ENCODE measurements around the gene SLC25A21. TPM values are rescaled to one million over a fixed set of nuclear protein-coding genes. Genes with fewer than 3 reads are reported as not detected.
"Not testable (repeated sequence)": the region's sequence is repeated elsewhere in the genome, so short reads cannot be mapped to it uniquely, and the experiment has no call there.

SLC25A21 gene
- total and polyA plus RNA-seq, 9 donors = 0.57 to 1.6 (median 1.1) TPM; not detected in 1

DNA sequence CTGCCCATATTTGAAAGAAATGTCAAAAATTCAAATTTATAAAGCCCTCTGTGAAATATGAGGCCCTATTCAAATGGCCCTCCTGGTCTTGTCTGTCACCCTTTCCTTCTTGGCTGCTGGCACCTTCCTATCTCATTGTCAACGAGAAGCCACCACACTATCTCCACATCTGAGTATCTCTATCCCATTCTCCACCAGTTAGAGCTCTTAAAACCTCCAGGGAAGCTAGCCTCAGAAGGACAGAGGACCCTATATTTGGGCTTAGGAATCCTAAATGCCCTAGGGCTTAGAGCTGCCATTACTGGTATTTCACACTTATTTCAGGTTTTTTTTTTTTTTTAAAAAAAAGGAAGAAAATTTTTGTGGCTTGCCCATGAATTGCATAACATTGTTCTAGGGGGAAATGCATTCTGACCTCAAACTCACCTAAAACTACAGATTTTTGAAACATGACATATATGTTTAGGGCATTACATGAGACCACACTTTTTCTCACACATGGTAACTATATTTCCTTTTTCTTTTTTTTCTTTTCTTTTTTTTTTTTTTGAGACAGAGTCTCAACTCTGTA is 25.0 kb downstream of the SLC25A21 start:
- H3K4me1 ChIP-seq (ENCODE audit: insufficient read depth) = no peaks in the 10 kb centered on the region
- H3K9me3 ChIP-seq = no peaks in the 10 kb centered on the region
- TF ChIP-seq EP300 (IDR thresholded peaks at IDR 0.05) (no peak), CTCF (IDR thresholded peaks at IDR 0.05) (no peak), POLR2A (IDR thresholded peaks at IDR 0.05) (no peak)
- 72 to 82% (median 72%) methylated on average over 1 of the region's 1 CpG for WGBS, 3 donors
- DNase-seq = no peak
- no peaks in the 10 kb centered on the region for H3K36me3 ChIP-seq
- H3K27me3 ChIP-seq = no peaks in the 10 kb centered on the region
- no peak overlapping the region for H3K4me3 ChIP-seq
- no peak overlapping the region for H3K27ac ChIP-seq
- intact Hi-C loops (cut with DNase I) = no loop called here

DNA sequence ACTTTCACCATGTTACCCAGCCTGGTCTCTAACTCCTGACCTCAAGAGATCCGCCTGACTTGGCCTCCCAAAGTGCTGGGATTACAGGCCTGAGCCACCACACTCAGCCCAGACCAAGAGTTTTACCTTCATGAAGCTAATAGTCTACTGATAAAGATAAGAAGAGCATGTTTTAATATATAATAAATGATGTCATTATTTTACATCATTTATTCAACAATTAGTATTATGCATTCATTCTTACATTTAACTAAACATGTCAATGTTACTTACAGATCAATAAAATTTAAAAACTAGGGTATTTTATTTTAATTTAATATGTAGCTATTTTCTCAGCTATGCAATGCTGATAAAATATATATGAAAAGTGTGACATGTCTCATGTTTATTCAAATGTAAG is 26.0 kb downstream of the SLC25A21 start:
- WGBS, 3 donors = 92 to 97% (median 96%) methylated on average over 1 of the region's 1 CpG
- intact Hi-C loops (cut with DNase I); H3K36me3 ChIP-seq: not testable (repeated sequence)

DNA sequence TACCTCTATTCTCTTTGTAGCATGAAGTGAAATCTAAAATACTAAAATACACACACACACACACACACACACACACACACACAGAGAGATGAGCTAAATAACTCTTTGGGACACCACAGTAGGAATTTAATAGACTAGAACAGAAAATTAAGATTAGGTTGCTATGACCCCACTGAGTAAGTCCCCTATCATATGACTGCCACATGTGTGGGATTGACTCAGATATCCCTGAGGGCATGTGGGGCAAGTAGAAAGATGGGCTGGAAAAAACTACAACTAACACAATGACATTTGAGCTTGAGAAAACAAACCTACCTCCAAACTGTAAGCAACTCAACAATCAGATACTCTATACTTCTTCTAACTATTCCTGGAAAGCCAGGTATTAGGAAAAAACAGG is 27.0 kb downstream of the SLC25A21 start:
- TF ChIP-seq POLR2A (IDR thresholded peaks at IDR 0.05) (no peak), EP300 (IDR thresholded peaks at IDR 0.05) (no peak), CTCF (IDR thresholded peaks at IDR 0.05) (no peak)
- Histone ChIP-seq H3K36me3 (no peaks in the 10 kb centered on the region), H3K27ac (no peak overlapping the region), H3K4me3 (no peak overlapping the region), H3K27me3 (no peaks in the 10 kb centered on the region), H3K9me3 (no peaks in the 10 kb centered on the region), H3K4me1 (ENCODE audit: insufficient read depth) (no peaks in the 10 kb centered on the region)
- intact Hi-C loops (cut with DNase I) = no loop called here
- no peak for DNase-seq

More for the DNA sequence above, 26.0 kb downstream of the SLC25A21 start:
- not testable (repeated sequence) for H3K27me3 ChIP-seq; DNase-seq; H3K9me3 ChIP-seq; H3K4me1 ChIP-seq (ENCODE audit: insufficient read depth); H3K27ac ChIP-seq; H3K4me3 ChIP-seq

DNA sequence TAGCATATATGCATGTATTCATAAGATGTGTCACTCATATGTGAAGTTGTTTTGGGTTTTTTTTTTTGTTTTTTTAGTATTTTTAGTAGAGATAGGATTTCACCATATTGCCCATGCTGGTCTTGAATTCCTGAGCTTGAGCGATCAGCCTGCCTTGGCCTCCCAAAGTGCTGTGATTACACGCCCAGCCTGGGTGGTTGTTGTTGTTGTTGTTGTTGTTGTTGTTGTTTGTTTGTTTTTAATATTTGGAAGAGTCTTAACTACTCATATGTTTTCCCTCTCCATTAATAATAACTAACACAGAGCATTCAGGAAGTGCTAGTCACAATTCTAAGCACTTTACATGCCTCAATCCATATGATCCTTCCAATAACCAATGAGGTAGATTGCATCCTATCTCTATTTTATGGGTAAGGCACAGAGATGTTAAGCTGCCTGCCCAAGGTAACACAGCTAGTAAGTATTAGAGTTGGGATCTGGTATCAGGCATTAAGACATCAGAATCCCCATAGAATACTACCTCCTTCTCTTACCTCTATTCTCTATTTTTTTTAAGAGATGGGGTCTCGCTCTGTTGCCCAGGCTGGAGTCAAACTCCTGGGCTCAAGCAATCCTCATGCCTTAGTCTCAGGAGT is 27.6 kb downstream of the SLC25A21 start:
- no peak overlapping the region for H3K4me3 ChIP-seq
- 91 to 97% (median 94%) methylated on average over 3 of the region's 3 CpGs for WGBS, 3 donors
- H3K27me3 ChIP-seq = no peaks in the 10 kb centered on the region
- no peak for DNase-seq
- H3K27ac ChIP-seq = no peak overlapping the region
- H3K36me3 ChIP-seq = no peaks in the 10 kb centered on the region
- no peaks in the 10 kb centered on the region for H3K9me3 ChIP-seq
- no peak for TF ChIP-seq CTCF (IDR thresholded peaks at IDR 0.05)
- TF ChIP-seq EP300 (IDR thresholded peaks at IDR 0.05) = no peak
- TF ChIP-seq POLR2A (IDR thresholded peaks at IDR 0.05) = no peak
- no peaks in the 10 kb centered on the region for H3K4me1 ChIP-seq (ENCODE audit: insufficient read depth)
- intact Hi-C loops (cut with DNase I) = no loop called here

GRCh38 chr14:37143475-37143874 is 28.9 kb downstream of the SLC25A21 start:
- no peak overlapping the region for H3K4me3 ChIP-seq
- no peaks in the 10 kb centered on the region for H3K4me1 ChIP-seq (ENCODE audit: insufficient read depth)
- intact Hi-C loops (cut with DNase I) = no loop called here
- DNase-seq = no peak
- no peaks in the 10 kb centered on the region for H3K36me3 ChIP-seq
- no peaks in the 10 kb centered on the region for H3K9me3 ChIP-seq
- TF ChIP-seq POLR2A (IDR thresholded peaks at IDR 0.05) (no peak), CTCF (IDR thresholded peaks at IDR 0.05) (no peak), EP300 (IDR thresholded peaks at IDR 0.05) (no peak)
- H3K27ac ChIP-seq = no peak overlapping the region
- no peaks in the 10 kb centered on the region for H3K27me3 ChIP-seq
- WGBS, 3 donors = 69 to 82% (median 72%) methylated on average over 2 of the region's 2 CpGs

All from ovary (tissue), 9 donors.